Stomach (tissue), 9 donors: ENCODE measurements around the gene ALB. TPM values are rescaled to one million over a fixed set of nuclear protein-coding genes. Genes with fewer than 3 reads are reported as not detected.

Experiments
- DNase-seq, 2 donors: peaks; one replicate each; pipeline versions ENCODE4 v3.0.0 to v3.0.0-alpha.2; 2013 to 2019
- H3K27ac ChIP-seq, 5 donors: fragments of 200-600 bp in 4 of 5; sonication (generic) in 4 of 5; one replicate each; pipeline ENCODE4 v1.5.1; 2013 to 2019; ENCODE audit warnings: mild to moderate bottlenecking in 1 of 5, moderate library complexity in 1 of 5
- H3K27me3 ChIP-seq, 3 donors: fragments of 200-600 bp; sonication (generic); one replicate each; pipeline ENCODE4 v1.5.1; 2017 to 2019; ENCODE audit warnings: mixed run types in 1 of 3
- H3K36me3 ChIP-seq, 4 donors: fragments of 200-600 bp; sonication (generic); 1 replicate in 3 of 4; 2 replicates in 1 of 4; pipeline ENCODE4 v1.5.1; 2016 to 2019
- H3K4me1 ChIP-seq, 4 donors: fragments of 200-600 bp; sonication (generic); one replicate each; pipeline ENCODE4 v1.5.1; 2016 to 2019
- H3K4me3 ChIP-seq, 4 donors: fragments of 200-600 bp; sonication (generic) in 3 of 4; one replicate each; pipeline ENCODE4 v1.5.1; 2016 to 2019; ENCODE audit warnings: mild to moderate bottlenecking in 1 of 4
- H3K9me3 ChIP-seq, 4 donors: fragments of 200-600 bp; sonication (generic); one replicate each; pipeline ENCODE4 v1.5.1; 2016 to 2019
- CTCF ChIP-seq, 7 experiments: fragments of 450-650 bp in 4 of 7; fragments of 200-600 bp in 3 of 7; sonication (generic) in 3 of 7; IDR thresholded peaks; one replicate each; pipeline ENCODE4 v1.5.1; 2016 to 2019; ENCODE audit warnings: antibody characterized with exemption in 7 of 7, control low read depth in 2 of 7, mild to moderate bottlenecking in 1 of 7
- EP300 ChIP-seq: sonication (generic); formaldehyde crosslinking; IDR thresholded peaks from one replicate; pipeline ENCODE4 v1.6.1; 2017; ENCODE audit warnings: antibody characterized with exemption
- POLR2A ChIP-seq, 4 donors: fragments of 450-650 bp; IDR thresholded peaks; one replicate each; pipeline ENCODE4 v1.6.1; 2016; ENCODE audit warnings: antibody characterized with exemption in 4 of 4, control low read depth in 2 of 4, mild to moderate bottlenecking in 1 of 4, moderate library complexity in 1 of 4
- POLR2AphosphoS5 ChIP-seq, 3 donors: sonication (generic); formaldehyde crosslinking; IDR thresholded peaks; one replicate each; pipeline ENCODE4 v1.6.1; 2016; ENCODE audit warnings: antibody characterized with exemption in 3 of 3
- WGBS, 5 donors: extraction: QIAGEN DNeasy Blood & Tissue Kit in 3 of 5; methylation state at CpG; one replicate each; pipeline versions ENCODE4 v1.1.5 to v1.1.7; 2013 to 2018; 5-methylcytosine and 5-hydroxymethylcytosine counted together
- intact Hi-C: fragments of 100-400 bp; cut with DNase I; formaldehyde crosslinking; loops from one replicate; pipeline ENCODE4 v1.15.1; 2023; ENCODE audit warnings: low total_unique reads
- polyA plus RNA-seq, 3 donors: library from polyadenylated mRNA; stranded (reverse); fragments of 200-250 nt; gene quantifications; one replicate each; pipeline ENCODE4 v1.2.3, GENCODE V29; 2013
- total RNA-seq, 5 donors: library from RNA; depleted of rRNA; stranded (reverse); fragments of >200 nt; gene quantifications; one replicate each; pipeline versions ENCODE4 v1.1.0 to v1.2.3, GENCODE V29; 2014 to 2016
- donor health status: healthy with polysubstance abuse.
- donor health status: Bipolar disorder and iron deficiency.
- donor health status: healthy.

ALB gene
- total and polyA plus RNA-seq, 8 donors = 0.48 to 101 (median 3.0) TPM; not detected in 4

- intact Hi-C loops = no loop called here
- Histone ChIP-seq H3K4me3 (no peak overlapping the region), H3K27ac (no peak overlapping the region), H3K9me3 (no peaks in the 10 kb centered on the region), H3K4me1 (peaks cover 0 to 5% (median under 1%) of the 10 kb centered on the region in 4 donors), H3K36me3 (no peaks in the 10 kb centered on the region), H3K27me3 (no peaks in the 10 kb centered on the region)
- DNase-seq = no peak
- no peak for TF ChIP-seq POLR2A (IDR thresholded peaks at IDR 0.05)
- TF ChIP-seq POLR2AphosphoS5 (IDR thresholded peaks at IDR 0.05) = no peak
Measured at GRCh38 chr4:73437558-73437956, 33.5 kb downstream of the ALB start.

DNA sequence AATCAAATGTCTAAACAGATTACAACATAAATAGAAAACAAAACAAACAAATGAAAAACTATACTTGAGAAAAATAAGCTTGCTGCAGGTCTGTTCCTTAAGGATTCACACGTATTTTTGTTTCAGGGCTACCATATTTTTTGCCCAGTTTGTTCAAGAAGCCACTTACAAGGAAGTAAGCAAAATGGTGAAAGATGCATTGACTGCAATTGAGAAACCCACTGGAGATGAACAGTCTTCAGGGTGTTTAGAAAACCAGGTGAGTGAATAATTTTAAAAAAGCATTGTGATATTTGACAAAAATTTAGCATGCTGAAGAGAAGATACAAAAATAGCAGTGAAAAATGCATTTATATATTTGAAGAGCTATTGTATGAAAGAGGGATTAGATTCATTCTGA, 34.0 kb downstream of the ALB start:
- Histone ChIP-seq H3K36me3 (no peaks in the 10 kb centered on the region), H3K4me3 (no peak overlapping the region), H3K27ac (no peak overlapping the region), H3K4me1 (peaks cover 0 to 2% (median 0%) of the 10 kb centered on the region in 4 donors), H3K27me3 (no peaks in the 10 kb centered on the region), H3K9me3 (no peaks in the 10 kb centered on the region)
- DNase-seq = no peak
- no peak for TF ChIP-seq EP300
- no peak for TF ChIP-seq POLR2A (IDR thresholded peaks at IDR 0.05)
- no peak for TF ChIP-seq CTCF (IDR thresholded peaks at IDR 0.05)
- no peak for TF ChIP-seq POLR2AphosphoS5 (IDR thresholded peaks at IDR 0.05)
- intact Hi-C loops = no loop called here
- WGBS, 5 donors = 71 to 88% (median 86%) methylated on average over 1 of the region's 1 CpG

DNA sequence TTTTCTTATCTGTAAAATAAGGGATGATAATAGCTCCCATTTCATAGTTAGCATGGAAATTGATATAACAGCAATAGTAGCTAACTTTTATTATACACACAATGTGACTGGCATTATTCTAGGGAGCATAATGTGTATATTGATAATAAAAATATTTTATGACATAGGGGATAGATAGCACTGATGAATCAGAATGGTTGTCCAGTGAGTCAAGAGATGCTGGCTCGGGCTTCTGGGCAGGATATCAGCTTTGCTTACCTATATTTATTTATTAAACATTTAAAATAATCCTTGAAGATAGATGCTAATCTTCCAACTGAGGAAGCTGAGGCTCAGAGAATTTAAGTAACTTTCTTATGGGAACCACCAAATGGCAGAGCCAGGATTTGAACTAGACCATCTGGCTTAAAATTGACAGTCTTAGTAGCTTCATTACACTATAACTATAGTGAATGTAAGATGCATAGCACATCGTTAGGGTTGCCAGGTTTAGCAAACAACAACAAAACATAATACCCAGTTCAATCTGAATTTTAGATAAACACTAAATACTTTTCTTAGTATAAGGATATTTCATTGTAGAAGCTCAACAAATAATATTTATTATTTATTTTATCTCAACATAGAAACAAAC, 34.6 kb downstream of the ALB start:
- H3K4me1 ChIP-seq = no peaks in the 10 kb centered on the region
- no peak for DNase-seq
- intact Hi-C loops = no loop called here
- H3K27ac ChIP-seq = no peak overlapping the region
- no peaks in the 10 kb centered on the region for H3K27me3 ChIP-seq
- H3K4me3 ChIP-seq = no peak overlapping the region
- WGBS, 5 donors = 61 to 78% (median 65%) methylated on average over 2 of the region's 2 CpGs
- no peaks in the 10 kb centered on the region for H3K36me3 ChIP-seq
- TF ChIP-seq POLR2AphosphoS5 (IDR thresholded peaks at IDR 0.05) (no peak), CTCF (IDR thresholded peaks at IDR 0.05) (no peak), POLR2A (IDR thresholded peaks at IDR 0.05) (no peak)
- no peaks in the 10 kb centered on the region for H3K9me3 ChIP-seq

DNA sequence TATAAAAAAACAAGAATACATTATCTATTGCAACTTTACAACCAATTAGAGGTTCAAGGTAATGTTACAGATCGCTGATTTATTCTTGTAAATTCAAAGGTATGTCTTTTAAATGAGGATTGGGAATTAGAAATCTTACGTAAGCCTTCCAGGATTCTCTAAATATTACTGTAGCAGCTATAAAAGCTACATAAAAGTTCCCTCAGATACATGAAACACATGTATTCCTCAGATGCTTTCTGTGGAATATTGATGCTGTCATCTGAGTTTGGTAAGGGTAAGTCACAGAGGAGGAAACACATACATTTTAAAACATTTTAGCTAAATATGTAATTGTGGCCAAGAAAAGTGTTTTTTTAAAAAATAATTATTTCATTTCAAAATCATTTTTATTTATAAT, 35.4 kb downstream of the ALB start:
- Histone ChIP-seq H3K4me3 (no peak overlapping the region), H3K9me3 (no peaks in the 10 kb centered on the region), H3K27me3 (no peaks in the 10 kb centered on the region), H3K4me1 (no peaks in the 10 kb centered on the region), H3K36me3 (no peaks in the 10 kb centered on the region), H3K27ac (no peak overlapping the region)
- DNase-seq = no peak
- 88 to 94% (median 91%) methylated on average over 2 of the region's 2 CpGs for WGBS, 5 donors
- intact Hi-C loops = no loop called here
- TF ChIP-seq EP300 = no peak
- no peak for TF ChIP-seq POLR2A (IDR thresholded peaks at IDR 0.05)
- TF ChIP-seq POLR2AphosphoS5 (IDR thresholded peaks at IDR 0.05) = no peak
- no peak for TF ChIP-seq CTCF (IDR thresholded peaks at IDR 0.05)

DNA sequence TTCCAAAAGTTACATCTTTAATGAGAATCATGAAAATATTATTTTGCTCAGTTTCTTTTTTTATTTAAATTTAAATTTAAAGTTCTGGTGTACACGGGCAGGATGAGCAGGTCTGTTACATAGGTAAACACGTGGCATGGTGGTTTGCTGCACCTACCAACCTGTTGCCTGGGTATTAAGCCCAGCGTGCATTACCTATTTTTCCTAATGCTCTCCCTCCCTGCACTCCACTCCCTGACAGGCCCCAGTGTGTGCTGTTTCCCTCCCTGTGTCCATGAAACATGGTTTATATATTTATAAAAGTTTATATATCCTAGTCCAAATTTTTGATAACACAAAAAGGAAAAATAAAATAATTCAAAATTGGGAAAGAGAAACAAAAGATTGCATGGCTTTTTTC, 35.9 kb downstream of the ALB start:
- Histone ChIP-seq H3K36me3 (no peaks in the 10 kb centered on the region), H3K4me3 (no peak overlapping the region), H3K4me1 (no peaks in the 10 kb centered on the region), H3K27ac (no peak overlapping the region), H3K9me3 (no peaks in the 10 kb centered on the region), H3K27me3 (no peaks in the 10 kb centered on the region)
- WGBS, 5 donors = 77 to 85% (median 82%) methylated on average over 3 of the region's 3 CpGs
- TF ChIP-seq POLR2A (IDR thresholded peaks at IDR 0.05) = no peak
- no peak for DNase-seq
- intact Hi-C loops = no loop called here
